Vagina (tissue), 2 donors: ENCODE results near the gene PAPPA2.

Source experiments
- CTCF ChIP-seq, 3 experiments: fragments of 450-650 bp in 2 of 3; fragments of 200-600 bp in 1 of 3; sonication (generic) in 1 of 3; IDR thresholded peaks; one replicate each; pipeline ENCODE4 v1.5.1; 2017 to 2019; ENCODE audit warnings: antibody characterized with exemption in 3 of 3, mild to moderate bottlenecking in 2 of 3, moderate library complexity in 2 of 3
- POLR2A ChIP-seq, 2 donors: fragments of 450-650 bp; IDR thresholded peaks; one replicate each; pipeline ENCODE4 v1.6.1; 2017; ENCODE audit warnings: antibody characterized with exemption in 2 of 2, mild to moderate bottlenecking in 2 of 2, moderate library complexity in 2 of 2
- POLR2AphosphoS5 ChIP-seq, 2 donors: sonication (generic); formaldehyde crosslinking; IDR thresholded peaks; one replicate each; pipeline ENCODE4 v1.9.0; 2017; ENCODE audit warnings: antibody characterized with exemption in 2 of 2, mild to moderate bottlenecking in 2 of 2, low read depth in 1 of 2; ENCODE audit not compliant: insufficient read depth in 1 of 2

- TF ChIP-seq CTCF (IDR thresholded peaks at IDR 0.05) = peak; percentile 2 to 65 (median 53)
- no peak for TF ChIP-seq POLR2A (IDR thresholded peaks at IDR 0.05)
- TF ChIP-seq POLR2AphosphoS5 (IDR thresholded peaks at IDR 0.05; ENCODE audit: insufficient read depth in 1 of 2, low read depth in 1 of 2) = no peak
Observed at GRCh38 chr1:176843352-176844297, 380.6 kb downstream of the PAPPA2 start.
